HepG2 (cell line): ENCODE results near the gene COG1. TPM values are rescaled to one million over a fixed set of nuclear protein-coding genes. Genes with fewer than 3 reads are reported as not detected.

Experiments
- ARID3A ChIP-seq: IDR thresholded peaks from 2 replicates; pipeline ENCODE4 v1.6.1; 2012; ENCODE audit warnings: low read depth, low read length, improper control_type of control experiment
- ATF5 ChIP-seq: sonication (generic); formaldehyde crosslinking; IDR thresholded peaks from 2 replicates; pipeline ENCODE4 v1.4.0; 2020; ENCODE audit warnings: mild to moderate bottlenecking, low read depth, missing genetic modification reagents
- CC2D1A ChIP-seq: sonication (generic); formaldehyde crosslinking; IDR thresholded peaks from 2 replicates; pipeline ENCODE4 v1.8.1; 2023; ENCODE audit warnings: mild to moderate bottlenecking, missing genetic modification reagents
- ELF1 ChIP-seq: sonication (generic); formaldehyde crosslinking; IDR thresholded peaks from 2 replicates; pipeline ENCODE4 v1.4.0; 2020; ENCODE audit warnings: missing genetic modification reagents
- ETV5 ChIP-seq: IDR thresholded peaks from 2 replicates; pipeline ENCODE4 v1.6.1; 2018; ENCODE audit warnings: missing biosample characterization, missing genetic modification reagents, inconsistent platforms, borderline replicate concordance
- GRHL1 ChIP-seq: sonication (generic); formaldehyde crosslinking; conservative IDR thresholded peaks from 2 replicates; pipeline ENCODE4 v1.8.0; 2022; ENCODE audit warnings: missing genetic modification reagents
- HNF4G ChIP-seq, 2 experiments: sonication (generic) in 1 of 2; formaldehyde crosslinking in 1 of 2; IDR thresholded peaks; 2 replicates each; pipeline versions ENCODE4 v1.4.0 to v1.6.1; 2011 to 2020; ENCODE audit warnings: borderline replicate concordance in 2 of 2, low read depth in 2 of 2, mild to moderate bottlenecking in 2 of 2, low read length in 1 of 2, missing genetic modification reagents in 1 of 2, moderate library complexity in 1 of 2
- HNRNPH1 ChIP-seq: fragments of 200-400 bp; formaldehyde crosslinking; optimal IDR thresholded peaks from 2 replicates; pipeline ENCODE3; 2017; ENCODE audit warnings: mild to moderate bottlenecking, low read depth, low read length
- IKZF4 ChIP-seq: sonication (generic); formaldehyde crosslinking; IDR thresholded peaks from 2 replicates; pipeline ENCODE4 v1.5.1; 2020; ENCODE audit warnings: borderline replicate concordance, mild to moderate bottlenecking, low read depth, missing genetic modification reagents; ENCODE audit errors: not compliant biosample characterization
- MIXL1 ChIP-seq: IDR thresholded peaks from 2 replicates; pipeline ENCODE4 v1.6.1; 2016
- ONECUT2 ChIP-seq: sonication (generic); formaldehyde crosslinking; IDR thresholded peaks from 2 replicates; pipeline ENCODE4 v1.4.0; 2020; ENCODE audit warnings: missing genetic modification reagents
- RORA ChIP-seq: sonication (generic); formaldehyde crosslinking; IDR thresholded peaks from 2 replicates; pipeline ENCODE4 v1.5.0; 2020; ENCODE audit warnings: mild to moderate bottlenecking, missing genetic modification reagents, moderate library complexity
- SUZ12 ChIP-seq: fragments of 150-350 bp; IDR thresholded peaks from 2 replicates; pipeline ENCODE4 v1.6.1; 2014; ENCODE audit warnings: low read depth, low read length
- THAP11 ChIP-seq: IDR thresholded peaks from 2 replicates; pipeline ENCODE4 v1.6.1; 2016; ENCODE audit warnings: missing biosample characterization, missing genetic modification reagents
- U2AF1 ChIP-seq: fragments of 200-400 bp; formaldehyde crosslinking; optimal IDR thresholded peaks from 2 replicates; pipeline ENCODE3; 2017; ENCODE audit warnings: mild to moderate bottlenecking, low read depth, low read length
- YEATS2 ChIP-seq: sonication (generic); formaldehyde crosslinking; IDR thresholded peaks from 2 replicates; pipeline ENCODE4 v1.4.0; 2020; ENCODE audit warnings: missing genetic modification reagents, borderline replicate concordance
- ZFP82 ChIP-seq: sonication (generic); formaldehyde crosslinking; IDR thresholded peaks from 2 replicates; pipeline ENCODE4 v1.5.1; 2020; ENCODE audit warnings: mild to moderate bottlenecking, missing genetic modification reagents, borderline replicate concordance
- ZNF326 ChIP-seq: sonication (generic); formaldehyde crosslinking; IDR thresholded peaks from 2 replicates; pipeline ENCODE4 v1.4.0; 2020; ENCODE audit warnings: missing genetic modification reagents, borderline replicate concordance
- ZNF33A ChIP-seq: sonication (generic); formaldehyde crosslinking; IDR thresholded peaks from 2 replicates; pipeline ENCODE4 v1.5.1; 2020; ENCODE audit warnings: missing genetic modification reagents, mild to moderate bottlenecking, moderate library complexity, borderline replicate concordance
- ZNF644 ChIP-seq: IDR thresholded peaks from 2 replicates; pipeline ENCODE4 v1.6.1; 2016; ENCODE audit warnings: low read depth
- ZNF746 ChIP-seq: sonication (generic); formaldehyde crosslinking; IDR thresholded peaks from 2 replicates; pipeline ENCODE4 v1.8.0; 2022; ENCODE audit warnings: mild to moderate bottlenecking, missing genetic modification reagents
- ZNF775 ChIP-seq: sonication (generic); formaldehyde crosslinking; IDR thresholded peaks from 2 replicates; pipeline ENCODE4 v1.4.0; 2020; ENCODE audit warnings: missing genetic modification reagents, mild to moderate bottlenecking, moderate library complexity, borderline replicate concordance
- polyA plus RNA-seq, 8 experiments: library from polyadenylated mRNA; depleted of rRNA in 3 of 8; stranded (reverse) in 7 of 8; unstranded in 1 of 8; fragments of >200 nt; fragmentation: Illumina TruSeq in 4 of 8; extraction: Trizol in 4 of 8; gene quantifications; 2 replicates each; pipeline versions ENCODE4 v1.2.1 to v1.2.3, GENCODE V29; 2011 to 2016; ENCODE audit warnings: low read depth in 4 of 8, missing spikeins in 1 of 8, mixed read lengths in 1 of 8; ENCODE audit not compliant: insufficient read depth in 1 of 8
- total RNA-seq, 5 experiments: library from RNA; depleted of rRNA; stranded (reverse); fragments of >200 nt; fragmentation: Illumina TruSeq; extraction: Trizol; gene quantifications; 2 replicates each; pipeline ENCODE4 v1.2.3, GENCODE V29; 2016; ENCODE audit warnings: low read depth in 1 of 5

The COG1 gene
- total and polyA plus RNA-seq, 2 of the 13 experiments (the other 11 are each of a cell fraction or from before 2014, with no cell fraction given): 36.6 to 39.7 TPM

- peak; percentile 11; the same call in 1 of the 2 replicates for TF ChIP-seq HNF4G (IDR thresholded peaks at IDR 0.05; ENCODE audit: borderline replicate concordance, low read depth, low read length)
- peak; percentile 40; the same call in 1 of the 2 replicates for TF ChIP-seq HNF4G (CRISPR knock-in tag; IDR thresholded peaks at IDR 0.05; ENCODE audit: borderline replicate concordance, low read depth)
- TF ChIP-seq U2AF1: no peak
- peak; percentile 45 for TF ChIP-seq ETV5 (CRISPR knock-in tag)
- no peak for TF ChIP-seq ZNF33A
- no peak for TF ChIP-seq SUZ12
- TF ChIP-seq GRHL1 (CRISPR knock-in tag): no peak
- TF ChIP-seq ARID3A: no peak
- no peak for TF ChIP-seq ZNF326 (CRISPR knock-in tag)
- TF ChIP-seq RORA (CRISPR knock-in tag): no peak
- TF ChIP-seq ELF1 (CRISPR knock-in tag): peak; percentile 57; the same call in 1 of the 2 replicates
- peak; percentile 68; the same call in 1 of the 2 replicates for TF ChIP-seq YEATS2 (CRISPR knock-in tag)
- 0 out of 2 replicates have a peak, but pooled peaks have one; percentile 24 for TF ChIP-seq ZFP82 (CRISPR knock-in tag)
- TF ChIP-seq ONECUT2 (CRISPR knock-in tag): no peak
- TF ChIP-seq MIXL1 (CRISPR knock-in tag): no peak
- TF ChIP-seq THAP11 (CRISPR knock-in tag): peak; percentile 76
- no peak for TF ChIP-seq ZNF775 (CRISPR knock-in tag)
- no peak for TF ChIP-seq HNRNPH1
- 0 out of 2 replicates have a peak, but pooled peaks have one; percentile 75 for TF ChIP-seq CC2D1A (CRISPR knock-in tag)
- no peak for TF ChIP-seq ZNF746 (CRISPR knock-in tag)
- TF ChIP-seq IKZF4 (CRISPR knock-in tag): no peak
- peak; percentile 28; the same call in 1 of the 2 replicates for TF ChIP-seq ATF5 (CRISPR knock-in tag)
- TF ChIP-seq ZNF644: no peak
Observed at GRCh38 chr17:73192894-73193701, at the start of gene COG1 (continued).
